ENCODE results near the gene DHCR24.

DHCR24 gene

DNA sequence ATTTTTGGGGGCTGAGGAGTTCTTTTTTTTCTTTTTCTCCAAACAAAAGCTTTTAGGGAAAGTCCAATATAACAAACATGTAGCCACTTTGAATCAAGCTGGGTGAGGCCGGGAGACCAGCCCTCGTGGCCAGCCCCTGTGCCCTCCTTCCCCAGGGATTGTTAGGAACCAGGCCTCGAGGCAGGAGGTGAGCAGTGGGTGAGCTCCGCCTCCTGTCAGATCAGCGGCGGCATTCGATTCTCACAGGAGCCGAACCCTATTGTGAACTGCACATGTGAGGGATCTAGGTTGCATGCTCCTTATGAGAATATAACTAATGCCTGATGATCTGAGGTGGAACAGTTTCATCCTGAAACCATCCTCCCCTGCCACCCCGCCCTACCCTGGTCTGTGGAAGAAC is 44.0 kb downstream of the DHCR24 start:
- no peak for DNase-seq

DNA sequence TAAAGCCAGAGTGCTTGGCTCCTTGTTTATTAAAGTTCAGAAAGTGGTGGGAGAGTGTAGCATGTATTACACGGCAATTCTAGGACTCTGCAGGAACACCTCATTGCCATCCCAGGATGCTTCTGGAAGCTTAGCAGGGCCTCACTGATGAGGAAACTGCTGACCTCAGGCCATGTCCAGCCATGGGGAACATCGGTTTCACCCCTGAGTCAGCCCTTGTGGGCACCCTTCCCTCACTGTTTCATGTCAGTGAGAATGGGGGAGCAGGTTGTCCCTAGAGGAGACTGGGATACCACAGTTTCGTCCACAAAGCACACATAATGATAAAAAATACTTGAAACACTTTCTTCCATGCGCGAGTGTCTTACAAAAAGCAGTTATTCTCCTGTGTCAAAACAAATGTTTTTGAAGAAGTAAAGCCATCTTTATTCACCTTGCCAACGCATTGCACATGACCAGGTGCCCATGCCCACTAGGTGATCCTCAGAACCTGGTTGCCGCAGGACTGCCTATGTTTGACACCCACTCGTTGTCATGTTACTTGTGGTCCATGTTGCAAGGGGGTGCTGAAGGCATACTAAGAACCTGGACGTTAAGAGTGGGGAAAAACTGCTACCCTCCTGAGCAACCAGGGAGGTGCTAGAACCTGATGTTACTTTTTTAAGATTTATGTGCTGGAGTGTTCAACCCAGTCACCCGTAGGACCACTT is 44.6 kb downstream of the DHCR24 start:
- no peak for DNase-seq

DNA sequence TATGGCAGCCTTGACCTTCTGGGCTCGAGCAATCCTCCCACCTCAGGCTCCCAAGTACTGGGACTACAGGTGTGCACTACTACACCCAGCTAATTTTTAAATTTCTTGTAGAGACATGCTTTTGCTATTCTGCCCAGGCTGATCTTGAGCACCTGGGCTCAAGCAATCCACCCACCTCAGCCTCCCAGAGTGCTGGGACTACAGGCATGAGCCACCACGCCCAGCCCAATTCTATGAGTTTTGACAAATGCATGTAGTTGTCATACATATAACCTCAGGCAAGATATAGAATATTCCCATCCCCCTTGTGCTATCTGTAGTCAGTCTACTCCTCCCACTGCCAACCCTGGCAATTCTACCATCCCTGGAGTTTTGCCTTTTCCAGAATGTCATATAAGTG is 47.2 kb downstream of the DHCR24 start:
- no peak for DNase-seq

DNA sequence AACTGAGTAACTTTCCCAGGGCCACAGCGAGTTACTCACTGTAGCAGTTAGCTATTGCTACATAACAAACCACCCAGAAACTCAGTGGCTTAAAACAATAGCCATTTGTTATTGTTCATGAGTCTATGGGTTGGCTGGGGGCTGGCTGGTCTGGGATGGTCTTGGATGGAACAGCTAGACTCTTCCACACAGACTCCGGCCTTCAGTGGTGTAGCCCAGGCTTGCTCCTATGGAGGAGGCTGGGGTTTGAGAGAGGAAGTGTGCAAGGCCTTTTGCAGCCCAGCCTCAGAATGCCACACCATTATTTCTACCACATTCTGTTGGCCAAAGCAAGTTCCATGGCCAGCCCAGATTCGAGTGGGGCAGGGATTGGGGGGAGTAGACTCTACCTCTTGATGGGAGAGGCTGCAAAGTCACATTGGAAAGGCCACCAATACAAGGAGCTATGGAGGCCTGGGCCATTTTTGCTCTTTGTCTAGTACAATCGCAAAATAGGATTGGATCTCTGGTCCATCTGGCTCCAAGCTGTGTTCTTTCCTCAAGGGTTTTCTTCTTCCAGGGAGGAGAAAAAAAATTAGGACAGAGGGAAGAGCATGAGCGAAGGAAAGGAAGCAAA is 48.3 kb downstream of the DHCR24 start:
- DNase-seq: no peak

DNA sequence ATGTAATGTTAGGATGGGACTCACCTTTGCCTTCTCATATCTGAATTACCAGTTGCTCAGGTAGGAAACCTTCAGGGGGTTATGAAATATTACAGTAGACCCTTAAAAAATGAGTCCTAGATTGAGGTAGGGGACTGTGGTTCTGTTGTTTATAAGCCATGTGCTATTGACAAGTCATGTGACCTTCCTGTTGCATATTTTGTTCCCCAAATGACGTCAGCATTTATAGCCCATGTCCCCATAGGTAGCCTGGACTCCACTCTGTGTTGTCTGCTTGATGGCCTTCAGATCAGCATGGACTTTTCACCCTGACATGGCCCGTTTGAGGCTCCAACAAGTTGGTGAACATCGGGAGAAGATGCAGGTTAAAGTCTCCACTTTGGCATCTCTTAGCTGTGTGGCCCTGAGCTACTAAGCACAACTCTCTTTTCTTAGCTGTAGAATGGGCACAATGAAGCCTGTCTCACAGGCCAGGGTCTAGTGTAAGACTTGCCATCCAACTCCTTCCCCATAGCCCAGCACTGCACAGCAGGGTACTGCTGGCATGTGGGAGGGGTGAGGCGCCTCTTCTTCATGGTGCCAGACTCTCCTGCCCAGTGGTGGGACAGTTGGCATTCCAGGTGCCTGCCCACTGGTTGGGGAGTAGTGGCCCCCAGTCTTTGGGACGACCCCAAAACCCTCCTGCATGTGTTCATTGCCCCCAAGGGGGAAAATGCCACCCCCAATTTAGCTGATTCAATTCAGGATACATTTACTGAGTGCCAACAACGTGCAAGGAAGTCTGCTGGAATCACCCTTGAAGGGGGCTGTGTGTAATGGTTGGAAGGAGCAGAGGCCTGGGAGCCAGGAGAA is 49.8 kb downstream of the DHCR24 start:
- no peak for DNase-seq

DNA sequence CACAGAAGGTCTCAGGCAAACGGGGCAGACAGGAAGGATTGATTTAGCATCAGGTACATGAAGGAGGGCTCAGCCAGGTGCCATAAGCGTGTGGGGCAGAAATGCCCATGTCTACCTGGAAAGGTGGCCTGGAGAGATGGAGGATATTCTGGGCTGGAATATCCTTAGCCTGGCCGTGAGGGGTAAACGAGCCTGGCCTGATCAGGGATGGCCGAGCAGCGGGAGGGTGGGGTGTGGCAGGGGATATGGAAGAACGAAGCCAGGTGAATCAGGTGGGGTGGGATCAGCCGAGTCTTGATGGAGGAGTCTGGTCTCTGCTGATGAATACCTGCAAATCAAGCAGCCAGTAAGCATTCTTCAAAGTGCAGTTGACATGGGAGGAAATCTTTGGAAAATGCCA is 50.4 kb downstream of the DHCR24 start:
- DNase-seq: no peak

DNA sequence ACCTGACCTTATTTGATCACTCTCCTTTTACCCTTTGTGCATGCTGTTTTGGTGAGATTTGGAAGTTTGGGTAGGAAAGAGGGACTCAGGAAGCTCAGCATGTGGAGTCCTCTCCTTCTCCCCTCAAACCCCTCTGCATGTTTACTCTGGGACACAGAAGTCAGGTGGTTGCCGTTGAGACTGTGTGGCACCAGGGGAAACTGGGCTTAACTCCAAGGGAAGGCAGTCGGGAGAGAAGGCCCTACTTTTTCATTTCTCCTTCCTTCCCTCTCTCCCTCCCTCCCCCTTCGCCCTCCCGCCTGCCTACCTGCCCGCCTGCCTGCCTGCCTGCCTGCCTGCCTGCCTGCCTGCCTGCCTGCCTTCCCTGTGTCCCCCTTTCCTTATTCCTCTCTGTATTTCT is 51.0 kb downstream of the DHCR24 start:
- no peak for DNase-seq

DNA sequence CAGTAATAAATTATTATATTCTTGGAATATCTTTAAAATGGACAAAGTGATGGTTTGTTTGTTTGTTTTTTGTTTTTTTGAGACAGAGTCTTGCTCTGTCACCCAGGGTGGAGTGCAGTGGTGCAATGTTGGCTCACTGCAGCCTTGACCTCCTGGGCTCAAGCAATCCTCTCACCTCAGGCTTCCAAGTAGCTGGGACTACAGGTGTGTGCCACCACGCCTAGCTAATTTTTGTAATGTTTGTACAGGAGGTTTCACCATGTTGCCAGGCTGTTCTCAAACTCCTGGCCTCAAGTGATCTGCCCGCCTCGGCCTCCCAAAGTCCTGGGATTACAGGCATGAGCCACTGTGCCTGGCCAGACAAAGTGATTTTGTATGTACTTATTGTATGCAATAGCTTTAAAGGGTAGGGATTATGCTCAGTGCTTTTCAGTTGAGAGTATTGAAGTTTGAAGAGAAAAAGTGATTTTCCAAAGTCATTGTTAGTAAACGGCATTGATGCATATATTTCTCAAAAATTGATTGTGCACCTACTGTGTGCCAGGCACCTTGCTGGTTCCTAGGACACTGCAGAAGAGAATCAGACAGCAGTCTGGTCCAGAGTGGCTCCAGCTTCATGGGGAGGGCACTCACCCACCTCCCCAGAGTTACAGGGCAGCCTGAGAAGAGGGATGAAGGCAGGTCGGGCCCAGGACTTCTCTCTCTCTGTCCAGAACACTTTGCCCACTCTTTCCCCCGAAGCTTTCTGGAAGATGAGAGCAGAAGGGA is 51.7 kb downstream of the DHCR24 start:
- no peak for DNase-seq

DNA sequence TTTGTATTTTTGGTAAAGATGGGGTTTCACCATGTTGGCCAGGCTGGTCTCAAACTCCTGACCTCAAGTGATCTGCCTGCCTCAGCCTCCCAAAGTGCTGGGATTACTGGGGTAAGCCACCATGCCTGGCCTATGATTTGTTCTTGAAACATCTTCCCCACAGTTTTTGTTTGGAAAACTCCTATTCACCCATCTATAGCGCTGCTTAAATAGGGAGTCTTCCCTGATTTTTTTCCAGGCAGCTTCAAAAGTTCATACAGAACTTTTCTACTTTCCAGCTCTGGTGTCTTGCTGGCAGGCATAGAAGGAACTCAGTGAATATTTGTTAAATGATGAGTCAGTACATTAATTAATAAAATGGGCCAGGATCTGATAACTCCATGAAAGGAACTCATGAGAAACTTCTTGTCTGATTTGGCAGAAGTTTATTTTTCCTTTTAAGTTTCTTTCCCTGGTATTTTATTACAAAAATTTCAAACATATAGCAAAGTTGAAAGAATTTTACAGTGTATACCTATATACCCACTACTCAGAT is 52.9 kb downstream of the DHCR24 start:
- DNase-seq: no peak

DNA sequence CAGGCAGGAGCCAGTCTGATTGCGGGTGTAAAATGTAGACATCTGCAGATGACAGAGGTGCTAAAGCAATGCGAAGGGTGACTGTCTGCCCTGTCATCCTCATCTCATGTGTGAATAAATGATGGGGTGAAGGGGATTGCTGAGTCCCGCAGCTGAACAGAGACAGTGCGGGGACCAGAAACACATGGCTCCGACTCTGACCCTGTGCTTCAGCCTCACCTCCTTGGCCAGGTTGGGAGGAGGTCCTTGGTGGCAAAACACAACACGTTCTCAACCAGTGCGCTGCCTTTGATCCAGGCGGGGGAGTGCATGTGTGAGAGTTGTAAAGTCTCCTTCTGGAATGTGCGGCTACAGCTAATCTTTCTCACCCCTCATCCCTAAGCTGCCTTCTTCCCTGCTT is 53.9 kb downstream of the DHCR24 start:
- DNase-seq: no peak

DNA sequence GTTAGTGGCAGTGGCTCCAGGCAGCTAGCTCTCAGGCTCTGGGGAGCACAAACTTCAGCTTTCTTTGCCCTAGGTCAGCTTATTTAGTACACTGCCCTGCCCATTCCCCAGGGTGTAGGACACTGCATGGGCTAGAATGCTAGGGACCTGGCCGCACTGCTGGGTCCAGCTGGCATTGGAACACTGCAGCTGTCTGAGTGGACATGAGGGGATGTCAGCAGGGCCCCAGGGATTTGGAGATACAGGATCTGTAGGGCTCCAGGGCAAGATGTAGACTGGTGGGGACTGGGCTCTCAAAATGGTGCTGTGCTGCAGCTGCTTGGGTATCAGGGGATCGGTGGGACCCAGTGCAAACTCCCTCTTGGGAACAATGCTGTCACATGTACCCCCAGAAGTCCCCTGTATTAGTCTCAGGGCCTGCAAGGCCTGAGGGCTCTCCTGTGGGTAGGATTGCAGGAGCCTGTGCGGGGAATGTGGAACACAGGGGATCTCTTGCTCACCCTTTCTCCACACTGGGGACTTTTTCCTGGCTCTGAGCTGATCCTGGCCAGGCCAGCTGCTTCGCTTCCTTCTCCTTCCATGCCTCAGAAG is 60.7 kb downstream of the DHCR24 start:
- no peak for DNase-seq

DNA sequence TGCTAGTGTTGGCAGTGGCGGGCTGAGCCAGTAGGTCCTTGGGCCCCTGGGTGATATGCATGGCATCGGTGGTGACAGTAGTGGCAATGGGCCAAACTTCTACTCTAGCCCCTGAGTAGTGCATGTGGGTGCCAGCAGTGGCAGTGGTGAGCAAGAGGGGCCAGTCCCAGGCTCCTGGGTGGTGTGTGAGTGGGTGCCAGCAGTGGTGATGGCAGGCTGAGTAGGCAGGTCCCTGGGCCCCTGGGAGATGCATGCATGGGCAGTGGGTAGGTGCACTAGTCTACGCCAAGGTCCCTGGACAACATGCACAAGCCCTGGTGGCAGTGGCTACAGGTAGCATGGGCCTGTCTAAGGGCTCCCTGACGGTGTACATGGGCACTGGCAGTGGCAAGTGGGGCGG is 61.3 kb downstream of the DHCR24 start:
- DNase-seq: no peak

DNA sequence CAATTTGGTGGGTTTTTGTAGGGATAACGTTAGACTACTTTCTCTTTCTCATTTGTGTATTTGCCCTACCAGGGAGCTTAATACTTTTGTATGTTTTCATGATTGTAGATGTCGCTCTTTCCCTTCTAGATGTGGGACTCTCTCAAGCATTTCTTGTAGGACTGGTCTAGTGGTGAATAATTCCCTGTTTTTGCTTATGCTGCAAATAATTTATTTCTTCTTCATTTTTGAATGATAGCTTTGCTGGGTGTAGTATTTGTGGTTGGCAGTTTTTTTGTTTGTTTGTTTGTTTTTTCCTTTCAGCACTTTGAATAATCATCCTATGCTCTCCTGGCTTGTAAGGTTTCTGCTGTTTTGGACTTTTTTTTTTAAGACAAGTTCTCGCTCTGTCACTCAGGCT is 63.3 kb downstream of the DHCR24 start:
- no peak for DNase-seq

DNA sequence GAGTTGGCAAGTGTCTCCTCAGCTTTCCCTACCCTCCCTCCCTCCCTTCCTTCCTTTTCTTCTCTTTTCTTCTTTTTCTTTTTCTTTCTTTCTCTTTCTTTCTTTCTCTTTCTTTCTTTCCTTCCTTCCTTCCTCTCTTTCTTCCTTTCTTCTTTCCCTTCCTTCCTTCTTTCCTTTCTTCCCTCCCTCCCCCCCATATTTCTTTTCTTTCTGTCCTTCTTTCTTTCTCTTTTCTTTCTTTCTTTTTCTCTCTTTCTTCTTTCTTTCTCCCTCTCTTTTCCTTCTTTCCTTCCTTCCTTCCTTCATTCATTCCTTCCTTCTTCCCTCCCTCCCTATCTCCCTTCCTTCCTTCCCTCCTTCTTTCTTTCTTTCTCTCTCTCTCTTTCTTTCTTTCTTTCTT is 67.3 kb downstream of the DHCR24 start:
- no peak for DNase-seq

DNA sequence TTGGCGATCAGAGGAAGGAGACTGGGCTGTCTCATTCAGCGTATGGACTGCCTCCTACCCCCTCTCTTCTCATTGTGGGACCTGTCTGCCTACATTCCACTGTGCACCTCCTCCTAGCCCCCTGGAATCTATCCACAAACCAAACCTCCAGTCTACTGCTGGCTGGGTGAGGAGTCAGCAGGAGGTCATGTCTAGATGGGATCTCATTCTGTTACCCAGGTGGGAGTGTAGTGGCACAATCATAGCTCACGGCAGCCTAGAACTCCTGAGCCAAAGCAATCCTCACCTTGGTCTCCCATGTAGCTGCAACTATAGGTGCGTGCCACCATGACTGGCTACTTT is 67.8 kb downstream of the DHCR24 start:
- no peak for DNase-seq

DNA sequence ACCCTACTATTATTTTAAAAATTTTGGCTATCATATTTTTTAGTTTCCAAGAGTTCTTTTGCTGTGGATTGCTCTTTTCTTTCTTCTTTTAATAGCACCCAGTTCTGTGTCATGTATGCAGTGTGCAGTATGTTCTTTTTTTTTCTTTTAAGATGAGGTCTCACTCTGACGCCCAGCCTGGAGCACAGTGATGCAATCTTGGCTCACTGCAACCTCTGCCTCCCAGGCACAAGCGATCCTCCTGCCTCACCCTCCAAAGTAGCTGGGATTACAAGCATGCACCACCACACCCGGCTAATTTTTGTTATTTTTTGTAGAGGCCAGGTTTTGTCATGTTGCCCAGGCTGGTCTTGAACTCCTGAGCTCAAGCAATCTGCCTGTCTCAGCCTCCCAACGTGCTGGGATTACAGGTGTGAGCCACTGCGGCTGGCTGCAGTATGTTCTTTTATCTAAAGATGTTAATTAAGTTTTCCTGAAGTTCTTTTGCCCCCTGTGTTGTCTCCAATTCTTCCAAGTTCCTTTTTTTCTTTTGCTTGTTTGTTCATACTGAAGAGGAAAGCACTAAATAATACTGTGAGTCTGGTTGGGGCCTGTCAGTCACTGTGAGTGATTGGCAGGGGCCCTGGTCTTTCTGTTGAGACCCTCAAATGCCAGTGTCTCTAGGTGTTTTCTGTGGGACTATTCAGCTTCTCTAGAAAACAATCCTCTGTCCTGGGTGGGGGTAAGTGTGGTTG is 68.4 kb downstream of the DHCR24 start:
- DNase-seq: no peak

DNA sequence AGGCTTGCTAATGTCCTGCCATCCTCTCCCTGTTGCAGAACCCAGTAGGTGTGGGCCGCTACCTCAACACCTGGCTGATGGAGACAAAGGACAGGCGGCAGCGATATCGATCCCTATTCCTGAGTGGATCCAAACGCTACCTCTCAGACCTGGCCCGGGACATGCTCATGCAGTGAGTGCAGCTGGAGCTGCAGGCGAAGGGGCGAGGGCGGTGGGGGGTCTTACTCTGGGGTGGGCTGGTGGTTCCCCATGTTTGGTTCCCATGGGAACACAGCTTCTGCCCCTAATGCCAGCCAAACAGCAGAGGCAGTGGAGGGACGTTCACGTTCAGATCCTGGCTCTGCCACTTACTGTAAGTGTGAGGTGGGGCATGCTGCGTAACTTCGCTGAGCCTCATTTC is 70.0 kb downstream of the DHCR24 start:
- DNase-seq: no peak

DNA sequence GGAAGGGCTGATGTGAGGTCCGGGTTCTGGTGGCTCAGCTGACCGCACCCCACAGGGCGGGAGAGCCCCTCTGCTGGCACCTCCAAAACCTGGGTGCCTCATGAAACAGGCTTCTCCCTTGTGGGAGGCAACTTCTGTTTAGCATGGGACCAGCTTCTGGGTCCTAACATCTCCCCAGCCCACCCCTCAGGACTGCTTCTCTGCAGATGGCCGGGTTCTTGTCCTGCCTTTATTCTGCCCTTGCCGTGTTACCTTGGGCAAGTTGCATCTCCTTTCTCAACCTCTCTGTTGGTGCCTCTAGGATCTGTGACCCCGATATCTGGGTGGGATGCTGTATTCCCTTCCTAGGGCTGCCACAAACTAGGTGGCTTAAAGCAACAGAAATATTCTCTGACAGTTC is 70.9 kb downstream of the DHCR24 start:
- no peak for DNase-seq

DNA sequence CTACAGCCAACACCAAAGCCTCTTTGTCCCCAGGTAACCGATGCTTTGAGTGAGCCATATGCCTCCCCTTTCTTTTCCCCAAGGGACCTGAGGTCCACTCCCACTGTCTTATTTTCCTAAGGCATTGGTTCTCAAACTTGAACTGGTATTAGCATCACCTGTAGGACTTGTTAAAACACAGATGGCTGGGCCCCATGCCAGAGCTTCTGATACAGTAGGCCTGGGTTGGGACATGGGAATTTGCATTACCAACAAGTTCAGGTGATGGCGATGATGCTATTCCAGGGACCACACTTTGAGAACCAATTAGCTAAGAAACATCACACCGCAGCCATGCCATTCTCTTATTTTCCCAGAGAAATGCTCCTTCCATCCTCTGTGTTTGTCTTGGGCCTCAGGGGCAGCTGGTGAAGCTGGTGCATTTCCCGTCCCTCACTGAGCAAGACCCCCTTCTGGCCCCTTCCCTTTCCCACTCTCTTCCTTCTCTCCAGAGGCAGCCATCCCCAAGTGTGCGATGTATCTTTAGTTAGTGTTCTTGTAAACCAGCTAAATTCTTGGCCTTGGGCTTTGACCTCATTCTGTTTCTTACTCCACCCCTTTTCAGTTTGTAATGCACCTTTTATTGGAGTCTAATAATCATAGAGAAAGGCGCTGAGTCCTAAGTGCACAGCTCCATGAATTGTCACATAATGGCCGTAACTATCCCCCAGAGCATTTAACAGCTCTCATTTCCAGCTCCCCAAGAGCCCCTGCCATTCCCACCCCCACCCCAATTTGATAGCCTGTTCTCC is 71.7 kb downstream of the DHCR24 start:
- no peak for DNase-seq

DNA sequence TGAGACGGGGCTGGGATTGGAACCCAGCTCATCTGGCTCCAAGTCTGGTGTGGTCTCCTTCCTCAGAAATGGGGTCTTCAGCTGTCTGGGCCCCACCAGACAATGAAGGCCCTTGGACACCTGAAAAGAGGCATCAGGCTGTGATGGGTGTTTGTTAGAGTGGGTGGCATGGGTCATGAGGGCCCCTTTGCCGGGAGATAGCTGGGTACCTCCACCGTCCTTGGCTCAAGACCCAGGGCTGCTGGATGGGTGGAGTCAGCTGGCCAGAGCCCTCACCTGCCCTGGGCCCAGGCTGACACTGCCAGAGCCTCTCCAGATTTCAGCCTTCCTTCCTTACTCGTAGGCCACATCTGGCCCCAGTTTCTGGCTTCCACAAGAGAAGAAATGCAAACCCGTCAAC is 72.4 kb downstream of the DHCR24 start:
- no peak for DNase-seq

DNA sequence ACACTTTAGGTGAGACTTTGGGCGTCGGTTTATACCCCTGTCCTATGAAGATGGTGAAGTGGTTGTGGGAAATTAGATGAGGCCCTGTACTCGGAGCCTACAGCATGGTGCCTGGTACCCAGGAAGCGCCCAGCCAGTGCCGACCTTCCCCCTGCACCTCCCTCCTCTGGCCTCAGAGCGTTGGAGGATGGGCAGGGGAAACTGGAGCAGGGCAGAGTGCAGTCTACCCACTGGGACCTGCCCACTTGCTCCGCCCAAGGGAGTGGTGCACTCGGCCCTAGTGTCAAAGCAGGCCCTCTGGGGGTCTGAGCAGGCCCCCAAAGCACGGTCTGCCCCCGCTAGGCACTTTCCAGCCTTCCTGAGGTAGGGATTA is 72.9 kb downstream of the DHCR24 start:
- DNase-seq: no peak

Data from activated gamma-delta T cell (primary cell).